ENCODE results near the gene SPATA13.
A peak's percentile ranks its signal among the peaks of the same experiment; 100 is the strongest.
"Not testable (repeated sequence)": the region's sequence is repeated elsewhere in the genome, so short reads cannot be mapped to it uniquely, and the experiment has no call there.

SPATA13 gene

DNA sequence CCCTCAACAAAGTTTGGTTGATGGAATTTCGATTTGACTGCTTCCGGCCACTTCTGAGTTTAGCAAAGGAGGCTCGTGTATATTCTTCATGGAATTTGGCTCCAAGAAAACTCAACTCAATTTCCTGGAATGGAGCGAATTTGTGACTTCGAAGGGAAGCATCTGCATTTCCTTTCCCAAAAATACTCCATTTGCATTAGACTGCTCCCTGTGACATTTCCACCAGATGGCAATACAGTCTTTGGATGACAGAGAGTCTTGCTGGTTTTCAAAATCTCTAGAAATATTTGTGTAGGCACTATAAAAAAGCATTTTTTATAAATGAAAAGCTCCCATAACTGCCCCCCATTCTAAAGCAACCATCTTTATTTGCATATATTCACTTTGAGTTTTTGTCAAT, 152.9 kb downstream of the SPATA13 start:
- peak; percentile 27 for DNase-seq (ENCODE audit: low read depth)
- TF ChIP-seq, protein P1, sequence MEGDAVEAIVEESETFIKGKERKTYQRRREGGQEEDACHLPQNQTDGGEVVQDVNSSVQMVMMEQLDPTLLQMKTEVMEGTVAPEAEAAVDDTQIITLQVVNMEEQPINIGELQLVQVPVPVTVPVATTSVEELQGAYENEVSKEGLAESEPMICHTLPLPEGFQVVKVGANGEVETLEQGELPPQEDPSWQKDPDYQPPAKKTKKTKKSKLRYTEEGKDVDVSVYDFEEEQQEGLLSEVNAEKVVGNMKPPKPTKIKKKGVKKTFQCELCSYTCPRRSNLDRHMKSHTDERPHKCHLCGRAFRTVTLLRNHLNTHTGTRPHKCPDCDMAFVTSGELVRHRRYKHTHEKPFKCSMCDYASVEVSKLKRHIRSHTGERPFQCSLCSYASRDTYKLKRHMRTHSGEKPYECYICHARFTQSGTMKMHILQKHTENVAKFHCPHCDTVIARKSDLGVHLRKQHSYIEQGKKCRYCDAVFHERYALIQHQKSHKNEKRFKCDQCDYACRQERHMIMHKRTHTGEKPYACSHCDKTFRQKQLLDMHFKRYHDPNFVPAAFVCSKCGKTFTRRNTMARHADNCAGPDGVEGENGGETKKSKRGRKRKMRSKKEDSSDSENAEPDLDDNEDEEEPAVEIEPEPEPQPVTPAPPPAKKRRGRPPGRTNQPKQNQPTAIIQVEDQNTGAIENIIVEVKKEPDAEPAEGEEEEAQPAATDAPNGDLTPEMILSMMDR (IDR thresholded peaks at IDR 0.05; ENCODE audit: low read length, missing control alignments), result peak; percentile 39

DNA sequence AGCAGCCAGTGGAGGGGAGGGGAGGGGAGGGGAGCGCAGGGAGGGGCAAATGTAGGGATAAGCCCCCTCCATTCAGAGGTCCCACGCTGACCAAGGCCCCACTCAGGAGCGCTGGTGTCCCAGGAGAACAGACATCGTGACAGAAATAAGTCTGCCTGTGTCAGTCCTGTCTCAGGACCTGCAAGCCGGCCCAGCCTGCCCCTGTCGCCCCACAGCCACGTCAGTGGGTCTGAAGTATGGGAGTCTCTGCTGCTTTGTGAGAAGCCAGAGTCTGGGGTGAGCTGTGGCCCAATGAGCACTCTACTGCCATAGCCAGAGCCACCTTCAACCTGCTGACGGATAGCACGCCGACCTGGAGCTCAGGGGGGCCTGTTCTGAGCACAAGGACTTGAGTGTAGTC, 157.3 kb downstream of the SPATA13 start:
- not testable (repeated sequence) for DNase-seq (ENCODE audit: low read depth); H3K4me3 ChIP-seq (replicated peaks; ENCODE audit: low read depth, low read length)

More for the DNA sequence above, 152.9 kb downstream of the SPATA13 start:
- no peak overlapping the region for H3K4me3 ChIP-seq (replicated peaks; ENCODE audit: low read depth, low read length)

DNA sequence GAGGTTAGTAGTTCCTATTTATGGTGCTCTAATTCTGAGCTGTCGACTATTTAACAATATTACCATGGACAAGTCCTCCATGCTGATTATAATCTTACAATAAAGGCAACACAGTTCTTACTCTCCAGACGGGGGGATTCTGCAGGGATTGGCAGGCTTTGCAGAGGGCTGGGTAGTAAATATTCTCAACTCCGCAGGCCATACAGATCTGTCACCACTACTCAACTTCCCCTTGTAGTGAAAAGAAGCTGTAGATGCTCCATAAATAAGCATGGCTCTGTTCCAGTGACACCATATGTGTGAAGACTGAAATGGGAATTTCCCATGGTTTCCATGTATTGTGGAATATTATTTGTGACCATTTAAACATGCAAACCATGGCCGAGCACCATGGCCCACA, 158.4 kb downstream of the SPATA13 start:
- not testable (repeated sequence) for DNase-seq (ENCODE audit: low read depth); H3K4me3 ChIP-seq (replicated peaks; ENCODE audit: low read depth, low read length)

GRCh38 chr13:24319641-24320040, 159.1 kb downstream of the SPATA13 start:
- not testable (repeated sequence) for H3K4me3 ChIP-seq (replicated peaks; ENCODE audit: low read depth, low read length); DNase-seq (ENCODE audit: low read depth)

GRCh38 chr13:24321416-24321815, 160.9 kb downstream of the SPATA13 start:
- DNase-seq (ENCODE audit: low read depth); H3K4me3 ChIP-seq (replicated peaks; ENCODE audit: low read depth, low read length): not testable (repeated sequence)

DNA sequence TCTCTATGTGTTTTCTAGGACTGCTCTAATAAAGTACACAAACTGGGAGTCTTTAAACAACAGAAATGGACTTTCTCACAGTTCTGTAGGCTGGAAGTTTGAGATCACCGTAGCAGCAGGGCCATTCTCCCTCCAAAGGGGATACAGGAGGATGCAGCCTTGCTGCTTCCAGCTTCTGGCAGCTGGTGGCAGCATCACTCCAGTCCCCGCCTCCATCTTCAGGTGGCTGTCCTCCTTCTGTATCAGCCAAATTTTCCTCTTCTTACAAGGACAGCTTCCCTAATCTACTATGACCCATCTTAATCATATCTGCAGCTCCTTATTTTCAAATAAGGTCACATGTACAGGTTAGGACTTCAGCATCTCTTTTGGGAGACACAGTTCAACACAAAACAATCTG, 161.9 kb downstream of the SPATA13 start:
- DNase-seq (ENCODE audit: low read depth); H3K4me3 ChIP-seq (replicated peaks; ENCODE audit: low read depth, low read length): not testable (repeated sequence)

DNA sequence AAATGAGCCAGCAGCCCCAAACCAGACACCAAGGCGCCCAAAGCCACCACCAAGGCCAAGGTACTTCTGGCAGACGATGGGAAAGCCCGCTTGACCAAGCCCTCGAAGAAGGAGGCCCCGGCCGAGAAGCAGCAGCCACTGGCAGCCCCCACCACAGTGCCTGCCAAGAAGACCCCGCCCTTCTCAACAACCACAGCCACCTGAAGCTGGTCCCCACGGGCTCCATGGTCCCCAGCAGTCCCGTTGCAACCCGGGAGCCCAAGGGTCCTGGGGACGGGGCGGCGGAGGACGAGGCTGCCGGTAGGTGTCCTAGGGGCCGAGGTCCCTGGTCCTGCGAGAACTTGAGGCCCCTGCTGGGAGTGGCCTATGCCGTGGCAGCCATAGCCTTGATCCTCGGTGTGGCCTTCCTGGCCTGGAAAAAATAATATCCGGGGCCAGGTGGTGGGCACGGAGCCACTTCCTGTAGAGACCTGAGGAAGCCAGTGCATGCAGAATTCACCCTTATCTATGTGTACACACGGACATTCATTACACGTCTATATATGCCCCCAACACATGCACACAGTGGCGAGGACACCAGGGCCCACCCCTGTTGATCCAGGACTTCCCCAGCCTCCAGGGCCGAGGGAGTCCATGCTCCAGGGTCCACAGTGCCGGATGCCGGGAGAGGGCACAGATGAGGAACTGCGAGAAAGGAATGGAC, 162.7 kb downstream of the SPATA13 start:
- H3K4me3 ChIP-seq (replicated peaks; ENCODE audit: low read depth, low read length), result no peak overlapping the region
- TF ChIP-seq, protein P1 (IDR thresholded peaks at IDR 0.05; ENCODE audit: low read length, missing control alignments), result no peak
- no peak for DNase-seq (ENCODE audit: low read depth)

DNA sequence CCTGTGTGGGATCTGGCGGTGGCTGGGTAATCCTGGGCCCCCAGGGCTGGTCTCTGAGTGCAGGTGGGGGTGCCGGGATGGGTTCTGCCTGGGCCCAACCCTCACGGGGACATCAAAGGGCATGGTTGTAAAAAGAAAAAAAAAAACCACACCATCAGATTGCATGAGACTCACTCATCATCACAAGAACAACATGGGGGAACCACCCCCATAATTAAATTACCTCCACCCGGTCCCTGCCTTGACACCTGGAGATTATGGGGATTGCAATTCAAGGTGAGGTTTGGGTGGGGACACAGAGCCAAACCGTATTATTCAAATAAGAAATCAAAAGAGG, 163.2 kb downstream of the SPATA13 start:
- TF ChIP-seq, protein P1 (IDR thresholded peaks at IDR 0.05; ENCODE audit: low read length, missing control alignments), result no peak
- H3K4me3 ChIP-seq (replicated peaks; ENCODE audit: low read depth, low read length), result no peak overlapping the region
- no peak for DNase-seq (ENCODE audit: low read depth)

GRCh38 chr13:24327598-24327997, 167.1 kb downstream of the SPATA13 start:
- not testable (repeated sequence) for H3K4me3 ChIP-seq (replicated peaks; ENCODE audit: low read depth, low read length); DNase-seq (ENCODE audit: low read depth)

GRCh38 chr13:24328145-24328544, 167.6 kb downstream of the SPATA13 start:
- H3K4me3 ChIP-seq (replicated peaks; ENCODE audit: low read depth, low read length), result no peak overlapping the region
- no peak for DNase-seq (ENCODE audit: low read depth)
- TF ChIP-seq, protein P1 (IDR thresholded peaks at IDR 0.05; ENCODE audit: low read length, missing control alignments), result no peak

Measured in fibroblast of pulmonary artery (primary cell).